Progenitor cell of endocrine pancreas (in vitro differentiated cells): Measurements from ENCODE around the gene STX10. TPM values are rescaled to one million over a fixed set of nuclear protein-coding genes. Genes with fewer than 3 reads are reported as not detected.

Experiments used
- DNase-seq: peaks from one replicate; pipeline ENCODE4 v3.0.0; 2021; ENCODE audit warnings: low spot score; ENCODE audit not compliant: unreplicated experiment
- H3K27ac Mint-ChIP-seq: 2 replicates; pipeline ENCODE4 v1.8.0; 2021; ENCODE audit warnings: mild to moderate bottlenecking, moderate library complexity, mixed read lengths
- H3K27me3 Mint-ChIP-seq: 2 replicates; pipeline ENCODE4 v1.8.0; 2021; ENCODE audit warnings: mixed read lengths
- H3K36me3 Mint-ChIP-seq: 2 replicates; pipeline ENCODE4 v1.8.0; 2022; ENCODE audit warnings: mixed read lengths; ENCODE audit not compliant: insufficient read depth
- H3K4me1 Mint-ChIP-seq: 2 replicates; pipeline ENCODE4 v1.8.0; 2021; ENCODE audit warnings: low read depth, mixed read lengths
- H3K4me3 Mint-ChIP-seq: 2 replicates; pipeline ENCODE4 v1.8.0; 2021; ENCODE audit warnings: low read depth, mild to moderate bottlenecking, moderate library complexity, mixed read lengths
- H3K9me3 Mint-ChIP-seq: 2 replicates; pipeline ENCODE4 v1.8.0; 2021; ENCODE audit warnings: low read depth, mixed read lengths
- total RNA-seq: library from RNA; stranded (reverse); gene quantifications from 2 replicates; pipeline ENCODE4 v1.2.1, GENCODE V29; 2021
- TF ChIP-seq, protein P1 (sequence below): fragments of 200-600 bp; sonication (generic); IDR thresholded peaks from one replicate; pipeline ENCODE4 v1.5.0; 2021; ENCODE audit warnings: antibody characterized with exemption, mild to moderate bottlenecking; ENCODE audit not compliant: unreplicated experiment

The STX10 gene
- total RNA-seq, 1 donor from 2014 or later, result 49.2 TPM

GRCh38 chr19:13165162-13165997 lies 15.2 kb upstream of the STX10 start:
- Mint-ChIP-seq H3K27me3 (no peaks in the 10 kb centered on the region), H3K9me3 (no peaks in the 10 kb centered on the region), H3K27ac (peak overlapping the region; percentile 98), H3K4me3 (peak overlapping the region; percentile 5), H3K36me3 (no peaks in the 10 kb centered on the region), H3K4me1 (peaks cover 39% of the 10 kb centered on the region)
- DNase-seq, result no peak
- TF ChIP-seq, protein P1, sequence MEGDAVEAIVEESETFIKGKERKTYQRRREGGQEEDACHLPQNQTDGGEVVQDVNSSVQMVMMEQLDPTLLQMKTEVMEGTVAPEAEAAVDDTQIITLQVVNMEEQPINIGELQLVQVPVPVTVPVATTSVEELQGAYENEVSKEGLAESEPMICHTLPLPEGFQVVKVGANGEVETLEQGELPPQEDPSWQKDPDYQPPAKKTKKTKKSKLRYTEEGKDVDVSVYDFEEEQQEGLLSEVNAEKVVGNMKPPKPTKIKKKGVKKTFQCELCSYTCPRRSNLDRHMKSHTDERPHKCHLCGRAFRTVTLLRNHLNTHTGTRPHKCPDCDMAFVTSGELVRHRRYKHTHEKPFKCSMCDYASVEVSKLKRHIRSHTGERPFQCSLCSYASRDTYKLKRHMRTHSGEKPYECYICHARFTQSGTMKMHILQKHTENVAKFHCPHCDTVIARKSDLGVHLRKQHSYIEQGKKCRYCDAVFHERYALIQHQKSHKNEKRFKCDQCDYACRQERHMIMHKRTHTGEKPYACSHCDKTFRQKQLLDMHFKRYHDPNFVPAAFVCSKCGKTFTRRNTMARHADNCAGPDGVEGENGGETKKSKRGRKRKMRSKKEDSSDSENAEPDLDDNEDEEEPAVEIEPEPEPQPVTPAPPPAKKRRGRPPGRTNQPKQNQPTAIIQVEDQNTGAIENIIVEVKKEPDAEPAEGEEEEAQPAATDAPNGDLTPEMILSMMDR, result no peak

- DNase-seq, result peak; percentile 70
- Mint-ChIP-seq H3K36me3 (no peaks in the 10 kb centered on the region), H3K27ac (peak overlapping the region; percentile 98), H3K4me1 (peaks cover 37% of the 10 kb centered on the region), H3K4me3 (peak overlapping the region; percentile 69), H3K9me3 (no peaks in the 10 kb centered on the region), H3K27me3 (no peaks in the 10 kb centered on the region)
- TF ChIP-seq, protein P1, result no peak
Measured at GRCh38 chr19:13164343-13165161, 14.4 kb upstream of the STX10 start.

DNA sequence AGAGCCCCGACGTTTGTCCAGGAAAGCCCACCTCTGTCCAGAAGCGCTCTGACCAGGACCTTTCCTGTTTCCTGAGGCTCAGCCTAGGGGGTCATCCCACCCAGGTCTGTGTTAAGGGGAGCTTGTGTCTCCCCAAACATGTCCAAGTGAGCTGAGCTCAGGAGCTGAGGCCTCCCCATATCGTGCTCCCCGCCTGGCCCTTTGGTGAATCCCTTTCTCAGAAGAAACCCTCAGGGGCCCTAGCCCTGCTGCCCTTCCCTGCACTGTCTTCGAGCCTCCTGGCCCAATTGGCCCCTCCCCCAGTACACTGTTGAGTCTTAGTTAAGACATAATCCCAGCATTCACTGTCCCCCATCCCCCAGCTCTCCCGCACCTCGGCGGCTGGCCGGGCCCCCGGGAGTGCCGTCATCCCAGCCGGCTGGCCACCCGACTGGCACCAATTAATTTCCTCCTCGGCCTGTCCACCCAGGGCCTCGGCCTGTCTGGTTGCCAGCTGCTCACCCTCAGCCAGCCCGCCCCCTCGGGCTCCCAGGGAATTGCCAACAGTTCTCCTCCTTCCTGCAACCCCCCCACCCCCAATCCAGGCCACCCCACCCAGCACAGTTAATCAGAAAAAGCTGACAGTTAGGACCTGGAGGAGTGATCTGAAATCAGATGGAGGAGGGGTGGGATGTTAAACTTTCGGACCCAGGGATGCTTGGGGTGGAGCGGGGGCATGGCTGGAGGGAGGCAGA lies 13.6 kb upstream of the STX10 start:
- Mint-ChIP-seq H3K9me3 (no peaks in the 10 kb centered on the region), H3K27ac (peak overlapping the region; percentile 98), H3K36me3 (no peaks in the 10 kb centered on the region), H3K4me3 (peak overlapping the region; percentile 69), H3K4me1 (peaks cover 32% of the 10 kb centered on the region), H3K27me3 (no peaks in the 10 kb centered on the region)
- DNase-seq, result peak; percentile 59
- TF ChIP-seq, protein P1, result peak; percentile 1

- peaks cover 34% of the 10 kb centered on the region for H3K4me1 Mint-ChIP-seq
- no peaks in the 10 kb centered on the region for H3K27me3 Mint-ChIP-seq
- no peaks in the 10 kb centered on the region for H3K36me3 Mint-ChIP-seq
- peak; percentile 88 for DNase-seq
- peak overlapping the region; percentile 98 for H3K27ac Mint-ChIP-seq
- H3K9me3 Mint-ChIP-seq, result no peaks in the 10 kb centered on the region
- TF ChIP-seq, protein P1, result no peak
- H3K4me3 Mint-ChIP-seq, result peak overlapping the region; percentile 69
Measured at GRCh38 chr19:13162724-13163608, 12.8 kb upstream of the STX10 start.
